Breast epithelium (tissue), 4 donors: ENCODE data around the gene CATSPERB. TPM values are rescaled to one million over a fixed set of nuclear protein-coding genes. Genes with fewer than 3 reads are reported as not detected.

ENCODE experiments used
- DNase-seq, 2 donors: peaks; one replicate each; pipeline ENCODE4 v3.0.0-alpha.2; 2019; ENCODE audit warnings: low spot score in 2 of 2
- H3K27ac ChIP-seq, 2 donors: fragments of 200-600 bp; sonication (generic) in 1 of 2; one replicate each; pipeline ENCODE4 v1.5.1; 2016 to 2019; ENCODE audit warnings: mild to moderate bottlenecking in 1 of 2
- H3K27me3 ChIP-seq, 2 donors: fragments of 200-600 bp; sonication (generic) in 1 of 2; one replicate each; pipeline versions ENCODE4 v1.5.1 to v1.6.0; 2017 to 2019; ENCODE audit warnings: control low read depth in 1 of 2, mild to moderate bottlenecking in 1 of 2
- H3K36me3 ChIP-seq: fragments of 200-600 bp; one replicate; pipeline ENCODE4 v1.5.1; 2019
- H3K4me1 ChIP-seq, 2 donors: fragments of 200-600 bp; sonication (generic); one replicate each; pipeline ENCODE4 v1.5.1; 2016 to 2019; ENCODE audit warnings: control low read depth in 1 of 2
- H3K4me3 ChIP-seq, 3 donors: fragments of 200-600 bp; sonication (generic); 1 replicate in 2 of 3; 2 replicates in 1 of 3; pipeline ENCODE4 v1.5.1; 2016 to 2019; ENCODE audit warnings: mild to moderate bottlenecking in 3 of 3, moderate library complexity in 2 of 3
- H3K9me3 ChIP-seq, 2 donors: fragments of 200-600 bp; sonication (generic) in 1 of 2; one replicate each; pipeline ENCODE4 v1.5.1; 2016 to 2019; ENCODE audit warnings: control low read depth in 1 of 2
- CTCF ChIP-seq, 3 donors: fragments of 450-650 bp; IDR thresholded peaks; one replicate each; pipeline ENCODE4 v1.5.1; 2016 to 2017; ENCODE audit warnings: antibody characterized with exemption in 3 of 3, mild to moderate bottlenecking in 3 of 3, moderate library complexity in 3 of 3
- POLR2A ChIP-seq: fragments of 450-650 bp; IDR thresholded peaks from one replicate; pipeline ENCODE4 v1.6.1; 2016; ENCODE audit warnings: antibody characterized with exemption, mild to moderate bottlenecking, moderate library complexity
- POLR2AphosphoS5 ChIP-seq, 3 donors: sonication (generic); formaldehyde crosslinking; IDR thresholded peaks; one replicate each; pipeline ENCODE4 v1.6.1; 2017; ENCODE audit warnings: antibody characterized with exemption in 3 of 3
- intact Hi-C: fragments of 100-400 bp; cut with DNase I; formaldehyde crosslinking; loops from one replicate; pipeline ENCODE4 v1.15.1; 2023; ENCODE audit warnings: low total_unique reads
- total RNA-seq, 3 donors: library from RNA; depleted of rRNA; stranded (reverse); fragments of >200 nt; gene quantifications; one replicate each; pipeline ENCODE4 v1.1.0, GENCODE V29; 2016

The CATSPERB gene
- total RNA-seq, 3 donors from 2014 or later, result 2.4 to 18.7 (median 16.1) TPM

DNA sequence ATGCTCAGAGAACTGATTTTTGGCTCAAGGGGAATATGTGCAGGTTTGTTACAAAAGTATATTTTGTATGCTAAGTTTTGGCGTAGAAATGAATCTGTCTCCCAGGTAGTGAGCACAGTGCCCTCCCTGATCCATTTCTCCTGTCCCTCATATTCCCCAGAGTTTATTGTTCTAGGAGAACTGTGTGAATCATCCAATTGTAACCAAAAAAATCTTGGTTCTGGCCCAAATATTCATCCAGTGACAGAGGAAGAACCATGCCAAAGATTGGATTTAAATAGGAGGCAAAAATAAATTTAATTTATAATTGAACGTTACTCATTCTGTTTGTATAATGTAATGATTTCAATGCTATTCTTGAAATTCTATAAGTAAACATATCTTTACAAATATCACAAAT is 4.8 kb downstream of the CATSPERB start:
- H3K9me3 ChIP-seq, result no peaks in the 10 kb centered on the region

GRCh38 chr14:91723501-91723900 is 8.4 kb downstream of the CATSPERB start:
- intact Hi-C loops, result no loop called here

More for the DNA sequence above, 4.8 kb downstream of the CATSPERB start:
- TF ChIP-seq POLR2AphosphoS5 (IDR thresholded peaks at IDR 0.05) (no peak), CTCF (IDR thresholded peaks at IDR 0.05) (no peak), POLR2A (no peak)
- intact Hi-C loops, result no loop called here
- peaks cover 0 to 5% of the 10 kb centered on the region in 2 donors for H3K4me1 ChIP-seq
- no peaks in the 10 kb centered on the region for H3K27me3 ChIP-seq
- no peak for DNase-seq
- no peak overlapping the region for H3K4me3 ChIP-seq
- no peaks in the 10 kb centered on the region for H3K36me3 ChIP-seq
- no peak overlapping the region for H3K27ac ChIP-seq

DNA sequence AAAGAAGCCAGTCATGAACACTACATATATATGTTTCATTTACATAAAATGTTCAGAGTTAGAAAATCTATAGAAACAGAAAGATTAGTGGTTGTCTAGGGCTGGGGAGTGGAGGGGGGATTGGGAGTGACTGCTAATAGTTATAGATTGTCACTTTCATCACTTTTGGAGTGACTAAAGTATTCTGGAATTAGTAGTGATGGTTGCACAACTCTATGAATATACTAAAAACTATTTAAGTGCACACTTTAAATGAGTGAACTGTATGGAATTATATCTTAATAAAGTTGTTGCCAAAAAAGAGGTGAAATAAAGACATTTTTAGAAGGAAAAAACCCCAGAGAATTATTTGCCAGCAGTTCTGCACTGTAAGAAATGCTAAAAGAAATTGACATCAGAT is 9.5 kb downstream of the CATSPERB start:
- TF ChIP-seq POLR2AphosphoS5 (IDR thresholded peaks at IDR 0.05), result no peak
- no peak for TF ChIP-seq POLR2A
- no peak for TF ChIP-seq CTCF (IDR thresholded peaks at IDR 0.05)
- intact Hi-C loops, result no loop called here
- H3K4me1 ChIP-seq, result peaks cover 0 to 5% of the 10 kb centered on the region in 2 donors
- H3K36me3 ChIP-seq, result no peaks in the 10 kb centered on the region
- no peak for DNase-seq
- no peaks in the 10 kb centered on the region for H3K9me3 ChIP-seq
- no peak overlapping the region for H3K27ac ChIP-seq
- no peak overlapping the region for H3K4me3 ChIP-seq
- H3K27me3 ChIP-seq, result no peaks in the 10 kb centered on the region

More at GRCh38 chr14:91723501-91723900, 8.4 kb downstream of the CATSPERB start:
- TF ChIP-seq POLR2AphosphoS5 (IDR thresholded peaks at IDR 0.05) (no peak), POLR2A (no peak), CTCF (IDR thresholded peaks at IDR 0.05) (no peak)
- Histone ChIP-seq H3K9me3 (no peaks in the 10 kb centered on the region), H3K36me3 (no peaks in the 10 kb centered on the region), H3K4me1 (peaks cover 0 to 5% of the 10 kb centered on the region in 2 donors), H3K27ac (no peak overlapping the region), H3K4me3 (no peak overlapping the region), H3K27me3 (no peaks in the 10 kb centered on the region)
- no peak for DNase-seq

- H3K4me3 ChIP-seq, result no peak overlapping the region
- TF ChIP-seq CTCF (IDR thresholded peaks at IDR 0.05) (no peak), POLR2A (no peak), POLR2AphosphoS5 (IDR thresholded peaks at IDR 0.05) (no peak)
- no peaks in the 10 kb centered on the region for H3K9me3 ChIP-seq
- H3K4me1 ChIP-seq, result no peaks in the 10 kb centered on the region
- intact Hi-C loops, result no loop called here
- no peaks in the 10 kb centered on the region for H3K36me3 ChIP-seq
- H3K27me3 ChIP-seq, result no peaks in the 10 kb centered on the region
- no peak overlapping the region for H3K27ac ChIP-seq
- no peak for DNase-seq
Measured at GRCh38 chr14:91719839-91720238, 12.0 kb downstream of the CATSPERB start.

- H3K27me3 ChIP-seq, result no peaks in the 10 kb centered on the region
- DNase-seq, result no peak
- H3K4me3 ChIP-seq, result no peak overlapping the region
- H3K27ac ChIP-seq, result no peak overlapping the region
- no peaks in the 10 kb centered on the region for H3K9me3 ChIP-seq
- TF ChIP-seq CTCF (IDR thresholded peaks at IDR 0.05) (no peak), POLR2A (no peak), POLR2AphosphoS5 (IDR thresholded peaks at IDR 0.05) (no peak)
- no peaks in the 10 kb centered on the region for H3K36me3 ChIP-seq
- no peaks in the 10 kb centered on the region for H3K4me1 ChIP-seq
- intact Hi-C loops, result no loop called here
Measured at GRCh38 chr14:91716999-91717398, 14.9 kb downstream of the CATSPERB start.
